GM21526 (cell line): ENCODE results near the gene CHN2.

Source experiments
- ATAC-seq: cut with Tn5 transposase; IDR thresholded peaks from one replicate; pipeline ENCODE4 v1.9.1; 2021; ENCODE audit warnings: moderate library complexity; ENCODE audit not compliant: unreplicated experiment, low FRiP score

The CHN2 gene

DNA sequence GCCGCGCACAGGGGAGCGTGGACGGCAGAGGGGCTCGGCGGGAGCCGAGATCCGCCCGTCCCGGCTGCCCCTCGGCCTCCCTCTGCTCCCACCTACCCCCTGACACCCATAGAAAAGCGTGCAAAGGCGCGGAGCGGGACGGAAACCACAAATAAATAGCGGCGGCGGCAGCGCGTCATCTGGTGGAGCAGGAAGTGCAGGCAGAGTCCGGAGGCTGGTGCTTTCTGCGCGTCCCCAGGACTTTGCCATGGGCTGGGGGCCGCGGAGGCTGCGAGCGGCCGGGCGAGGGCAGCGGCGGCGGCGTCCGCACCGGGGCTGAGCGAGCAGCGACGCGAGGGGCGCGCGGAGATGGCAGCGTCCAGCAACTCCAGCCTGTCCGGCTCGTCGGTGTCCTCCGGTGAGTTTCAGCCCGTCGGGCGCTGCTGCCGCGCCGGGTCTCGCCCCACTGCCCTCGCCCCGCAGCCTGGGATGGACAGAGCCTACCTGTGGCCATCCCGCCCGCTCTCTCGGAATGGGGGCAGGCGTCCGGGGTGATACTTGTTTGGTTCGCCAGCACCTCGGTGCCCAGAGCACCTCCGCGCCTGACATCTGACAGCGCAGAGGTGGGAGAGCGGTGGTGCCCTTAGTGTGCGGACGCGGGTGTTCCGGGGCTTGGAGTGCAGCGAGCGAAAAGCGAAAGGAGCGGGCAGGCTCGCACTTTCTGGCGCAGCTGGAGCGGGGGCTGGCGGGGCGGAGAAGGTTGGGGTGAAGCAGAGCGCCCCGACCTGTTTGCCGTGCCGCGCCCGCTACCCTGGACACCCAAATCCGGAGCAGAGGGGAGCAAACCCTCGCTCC lies at the start of gene CHN2:
CHN2 (plus strand) TSS at position 182 of the 834 bp plus-strand sequence.
- ATAC-seq: no peak

- no peak for ATAC-seq
Measured at GRCh38 chr7:29145553-29146056, 49.0 kb upstream of the CHN2 start.

GRCh38 chr7:29146057-29146706 lies 48.4 kb upstream of the CHN2 start, which contains the start of gene CPVL:
Gene CPVL, minus strand, starts transcription at chr7:29146537. Its CDS starts 25,476 bp downstream, at chr7:29121061.
- ATAC-seq: no peak

- ATAC-seq: no peak
Measured at GRCh38 chr7:29146888-29147609, 47.5 kb upstream of the CHN2 start.

- ATAC-seq: no peak
Measured at GRCh38 chr7:29147821-29148220, 46.8 kb upstream of the CHN2 start.

- no peak for ATAC-seq
Measured at GRCh38 chr7:29149036-29149435, 45.5 kb upstream of the CHN2 start.

GRCh38 chr7:29150856-29151255 lies 43.7 kb upstream of the CHN2 start:
- ATAC-seq: no peak

GRCh38 chr7:29154076-29154475 lies 40.5 kb upstream of the CHN2 start:
- ATAC-seq: no peak

- ATAC-seq: no peak
Measured at GRCh38 chr7:29156907-29157452, 37.6 kb upstream of the CHN2 start.

- ATAC-seq: no peak
Measured at GRCh38 chr7:29158795-29159423, 35.7 kb upstream of the CHN2 start.

DNA sequence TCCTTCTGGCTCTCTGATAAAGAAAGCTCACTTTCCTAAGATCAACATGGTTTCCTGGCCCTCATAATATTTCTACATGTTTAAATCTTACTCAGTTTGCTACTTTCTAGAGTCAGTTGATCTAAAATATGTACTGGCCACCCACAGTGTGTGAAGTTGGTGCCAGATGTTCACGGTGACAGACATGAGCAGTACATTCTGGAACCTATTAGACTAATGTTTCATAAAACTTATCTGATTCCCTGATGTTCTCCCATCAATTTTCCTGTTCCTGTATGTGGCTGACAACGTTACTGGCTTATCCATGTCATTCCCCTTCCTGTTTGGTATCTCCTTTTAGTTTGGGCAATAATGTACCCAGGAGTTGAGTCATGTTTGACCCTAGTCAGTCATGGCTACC lies 34.5 kb upstream of the CHN2 start:
- ATAC-seq: no peak

GRCh38 chr7:29161231-29161630 lies 33.3 kb upstream of the CHN2 start:
- ATAC-seq: no peak

GRCh38 chr7:29162577-29162976 lies 32.0 kb upstream of the CHN2 start:
- no peak for ATAC-seq

DNA sequence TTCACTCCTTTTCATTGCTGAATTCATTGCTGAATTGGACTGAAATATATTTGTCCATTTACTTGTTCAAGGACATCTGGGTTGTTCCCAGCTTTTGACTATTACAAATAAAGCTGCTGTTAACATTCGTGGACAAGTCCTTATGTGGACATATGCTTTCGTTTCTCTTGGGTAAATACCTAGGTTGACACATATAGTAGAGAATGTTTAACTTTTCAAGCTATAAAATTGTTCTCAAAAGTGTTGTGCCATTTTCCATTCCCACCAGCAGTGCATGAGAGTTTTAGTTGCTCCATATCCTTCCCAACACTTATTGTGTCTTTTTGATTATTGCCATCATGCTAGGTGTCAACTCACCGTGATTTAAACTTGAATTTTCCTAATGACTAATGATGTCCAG lies 30.7 kb upstream of the CHN2 start:
- ATAC-seq: no peak

- no peak for ATAC-seq
Measured at GRCh38 chr7:29167721-29168120, 26.9 kb upstream of the CHN2 start.

GRCh38 chr7:29170781-29171180 lies 23.8 kb upstream of the CHN2 start:
- no peak for ATAC-seq

GRCh38 chr7:29173458-29173857 lies 21.1 kb upstream of the CHN2 start:
- no peak for ATAC-seq

GRCh38 chr7:29177963-29178600 lies 16.5 kb upstream of the CHN2 start:
- no peak for ATAC-seq

- no peak for ATAC-seq
Measured at GRCh38 chr7:29179115-29179514, 15.5 kb upstream of the CHN2 start.

DNA sequence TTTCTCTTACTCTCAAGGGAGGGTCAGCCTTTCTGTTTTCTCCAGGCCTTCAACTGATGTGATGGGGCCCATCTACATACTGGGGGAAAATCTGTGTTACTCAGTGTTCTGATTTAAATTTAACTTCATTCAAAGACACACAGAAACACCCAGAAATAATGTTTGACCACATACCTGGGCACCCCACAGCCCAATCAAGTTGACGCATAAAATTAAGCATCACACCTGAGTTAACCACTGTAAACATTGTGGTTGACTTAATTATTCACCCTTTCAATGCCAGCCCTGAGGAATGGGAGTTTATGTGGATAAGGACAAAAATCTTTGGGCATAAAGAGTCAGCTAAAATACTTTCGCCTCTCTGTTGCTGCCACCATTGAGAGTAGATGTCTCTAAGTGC lies 10.0 kb upstream of the CHN2 start:
- no peak for ATAC-seq
